WI38 (cell line): ENCODE data around the gene NRP1.

Experiments
- H3K4me3 ChIP-seq: 2 replicates; pipeline ENCODE4 v1.5.1; 2011; ENCODE audit warnings: low read depth, mild to moderate bottlenecking, control low read depth, low read length
- CTCF ChIP-seq: IDR thresholded peaks from 2 replicates; pipeline ENCODE4 v1.5.1; 2012; ENCODE audit warnings: low read depth, mild to moderate bottlenecking, control low read depth, low read length

Gene NRP1

GRCh38 chr10:33174674-33175434 lies 159.6 kb downstream of the NRP1 start:
- no peak for TF ChIP-seq CTCF
- no peak overlapping the region for H3K4me3 ChIP-seq

DNA sequence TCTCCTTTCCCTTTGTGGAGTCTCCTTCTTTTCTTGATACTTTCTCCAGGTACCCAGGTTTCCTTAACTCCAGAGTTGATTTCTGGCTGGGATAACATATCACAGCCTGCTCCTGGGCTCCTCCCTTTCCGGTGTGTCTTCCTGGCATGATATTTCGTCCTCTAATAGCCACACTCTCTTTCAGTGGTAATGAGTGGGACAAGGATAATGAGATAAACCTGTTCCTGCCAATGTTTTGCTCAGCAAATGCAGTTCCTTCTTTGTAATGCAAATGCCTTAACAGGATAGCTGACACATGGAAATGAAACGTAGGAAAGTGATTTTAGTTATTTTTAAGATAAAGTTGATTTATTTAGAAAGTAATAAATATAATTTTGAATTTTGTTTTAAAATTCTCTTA lies 168.6 kb downstream of the NRP1 start:
- H3K4me3 ChIP-seq, result no peak overlapping the region
- no peak for TF ChIP-seq CTCF

DNA sequence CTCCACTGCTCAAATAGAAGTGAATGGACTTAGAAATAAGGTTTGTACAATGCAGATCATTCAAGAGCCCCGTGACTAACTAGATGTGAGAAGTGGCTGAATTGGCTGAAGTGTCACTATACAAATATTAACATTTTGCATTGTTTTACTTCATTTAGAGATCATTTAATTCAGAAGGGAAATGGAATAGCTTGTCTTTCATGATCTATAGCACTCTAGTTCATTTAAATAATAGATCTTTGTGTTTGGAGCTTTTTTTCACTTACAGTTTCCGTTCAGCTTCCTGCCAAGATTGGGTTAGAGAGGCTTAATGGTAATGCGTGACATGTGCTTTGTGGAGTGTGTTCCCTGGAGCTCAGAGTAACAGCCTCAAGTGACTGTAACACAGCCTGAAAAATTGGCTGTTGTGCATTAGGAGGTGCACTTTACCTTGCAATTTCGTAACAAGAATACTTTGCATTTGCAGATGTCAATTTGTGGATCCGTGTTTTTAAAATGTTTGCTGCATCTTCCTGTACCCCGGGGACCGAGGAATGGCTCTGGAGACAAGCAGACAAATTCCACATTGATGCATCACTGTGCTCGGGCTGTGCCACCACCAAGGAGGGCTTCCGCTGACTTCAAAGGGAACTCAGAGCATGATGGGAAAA lies 170.3 kb downstream of the NRP1 start:
- no peak for TF ChIP-seq CTCF
- no peak overlapping the region for H3K4me3 ChIP-seq

DNA sequence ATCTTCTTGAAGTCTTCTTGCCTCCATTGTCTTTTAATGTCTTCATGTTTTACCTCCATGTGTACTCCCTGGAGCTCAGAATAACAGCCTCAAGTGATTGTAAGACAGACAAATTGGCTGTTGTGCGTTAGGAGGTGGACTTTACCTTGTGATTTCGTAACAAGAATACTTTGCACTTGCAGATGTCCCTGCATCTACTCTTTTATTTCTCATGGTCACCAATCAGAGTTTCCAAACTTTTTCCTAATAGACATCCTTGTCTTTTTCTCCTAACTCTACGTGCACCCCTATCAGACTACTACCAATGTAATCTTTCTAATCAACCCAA lies 172.3 kb downstream of the NRP1 start:
- TF ChIP-seq CTCF, result no peak
- no peak overlapping the region for H3K4me3 ChIP-seq

GRCh38 chr10:33161550-33162247 lies 172.8 kb downstream of the NRP1 start:
- TF ChIP-seq CTCF, result no peak

GRCh38 chr10:33160151-33160550 lies 174.3 kb downstream of the NRP1 start:
- no peak overlapping the region for H3K4me3 ChIP-seq
- TF ChIP-seq CTCF, result no peak

More at GRCh38 chr10:33161550-33162247, 172.8 kb downstream of the NRP1 start:
- no peak overlapping the region for H3K4me3 ChIP-seq

DNA sequence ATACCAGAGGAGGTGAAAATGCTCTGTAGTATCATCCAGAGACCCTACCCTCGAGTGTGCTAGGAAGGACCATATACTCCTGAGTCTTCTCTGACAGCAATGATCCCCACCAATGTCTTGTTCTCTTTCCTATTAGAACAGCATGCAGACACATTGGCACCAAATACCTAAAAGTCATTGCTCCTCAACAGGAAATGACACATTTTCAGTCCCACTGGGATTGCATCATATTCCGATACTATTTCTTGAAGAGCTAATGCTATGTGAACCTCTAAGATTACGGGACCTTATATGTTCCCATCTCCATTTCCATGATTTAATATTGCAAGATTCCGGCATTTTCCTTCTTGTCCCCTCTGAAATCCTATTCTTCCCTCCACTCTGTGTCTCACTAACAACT lies 177.4 kb downstream of the NRP1 start:
- no peak overlapping the region for H3K4me3 ChIP-seq
- TF ChIP-seq CTCF, result no peak
